HG03025 (cell line): ENCODE results near the gene PLB1.

Experiments
- ATAC-seq: cut with Tn5 transposase; IDR thresholded peaks from one replicate; pipeline ENCODE4 v1.9.1; 2021; ENCODE audit warnings: mild to moderate bottlenecking, moderate library complexity; ENCODE audit not compliant: unreplicated experiment, low FRiP score

Gene PLB1

DNA sequence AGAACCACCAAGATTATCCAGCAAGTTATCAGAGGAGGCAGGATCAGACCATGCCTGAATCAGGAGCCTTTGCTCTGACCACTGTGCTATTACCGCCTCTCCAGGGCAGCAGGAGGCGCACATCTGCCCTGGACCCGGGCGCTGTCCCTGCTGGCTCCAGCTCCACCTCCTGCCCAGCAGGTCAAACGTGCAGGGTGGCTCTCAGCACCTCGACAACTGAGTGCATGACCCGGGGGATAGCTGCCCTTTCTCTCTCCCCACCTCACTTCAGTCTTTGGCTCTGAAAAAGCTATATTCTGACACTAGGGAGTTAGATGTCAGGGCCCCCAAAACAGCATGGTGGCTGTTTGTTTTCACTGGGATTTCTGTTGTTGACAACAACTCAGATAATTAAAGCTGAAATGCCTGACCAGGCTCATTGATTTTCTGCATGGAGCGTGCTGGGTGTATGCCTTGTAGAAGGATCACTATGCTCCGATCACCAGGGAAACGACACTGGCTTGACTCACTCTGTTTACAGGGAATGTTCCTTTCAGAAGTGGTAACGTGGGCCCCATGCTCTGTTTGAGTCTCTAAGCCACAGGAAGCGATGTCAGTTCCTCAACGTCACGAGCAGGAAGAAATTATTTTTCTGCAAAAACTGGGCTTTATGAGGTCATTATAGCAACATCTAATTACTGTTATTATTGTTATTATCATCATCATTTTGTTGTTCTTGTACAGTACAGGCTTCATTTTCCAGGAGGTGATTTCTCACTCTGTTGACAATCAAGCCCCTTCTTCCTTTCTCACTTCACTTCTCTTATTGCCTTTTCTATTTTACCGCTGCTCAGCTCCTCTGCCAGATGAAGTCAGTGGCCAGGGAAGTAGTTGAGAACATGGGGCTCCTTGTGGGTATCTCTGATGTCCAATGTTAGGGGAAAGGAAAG, 125.6 kb downstream of the PLB1 start:
- ATAC-seq: no peak

DNA sequence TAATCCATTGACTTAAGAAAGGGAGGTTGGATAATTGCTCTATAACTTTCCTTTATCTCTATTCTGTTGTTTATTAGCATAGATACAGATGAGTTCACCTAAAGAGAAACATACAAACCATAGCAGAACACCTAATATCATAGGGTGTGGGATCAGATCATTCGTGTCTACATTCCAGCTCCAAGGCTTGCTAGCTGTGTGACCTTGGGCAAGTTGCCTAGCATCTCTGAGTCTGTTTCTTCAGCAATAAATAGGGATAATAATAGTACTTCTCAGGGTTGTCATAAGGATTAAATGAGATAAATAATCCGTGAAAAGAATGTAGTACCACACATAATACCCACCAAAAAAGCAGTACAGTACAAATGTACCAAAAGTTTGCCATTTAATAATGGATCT, 126.2 kb downstream of the PLB1 start:
- ATAC-seq: no peak

DNA sequence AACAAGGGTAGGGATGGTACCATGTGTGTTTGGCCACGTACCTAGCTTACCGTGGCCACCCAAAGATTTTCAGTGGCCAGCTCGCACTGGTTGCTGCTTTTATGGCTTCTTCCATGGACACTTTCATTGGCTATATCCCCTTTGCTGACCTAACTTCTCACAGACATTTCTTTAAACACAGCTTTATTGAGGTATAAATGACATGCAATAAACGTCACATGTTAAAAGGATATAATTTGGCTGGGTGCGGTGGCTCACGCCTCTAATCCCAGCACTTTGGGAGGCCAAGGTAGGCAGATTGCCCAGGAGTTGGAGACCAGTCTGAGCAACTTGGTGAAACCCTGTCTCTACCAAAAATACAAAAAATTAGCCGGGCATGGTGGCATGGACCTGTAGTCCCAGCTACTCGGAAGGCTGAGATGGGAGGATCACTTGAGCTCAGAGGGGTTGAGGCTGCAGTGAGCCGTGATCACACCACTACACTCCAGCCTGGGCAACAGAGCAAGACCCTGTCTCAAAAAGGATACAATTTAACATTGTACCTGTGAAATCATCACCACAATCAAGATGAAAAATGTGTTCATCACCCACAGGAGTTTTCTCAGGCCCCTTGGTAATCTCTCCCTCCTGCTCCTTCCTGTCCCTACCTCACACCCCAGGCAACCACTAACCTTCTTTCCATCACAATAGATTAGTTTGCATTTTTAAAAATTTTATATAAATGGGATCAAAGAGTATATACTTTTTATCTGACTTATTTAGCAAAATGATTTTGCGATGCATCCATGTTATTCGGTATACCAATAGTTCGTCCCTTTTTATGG, 127.9 kb downstream of the PLB1 start:
- no peak for ATAC-seq

DNA sequence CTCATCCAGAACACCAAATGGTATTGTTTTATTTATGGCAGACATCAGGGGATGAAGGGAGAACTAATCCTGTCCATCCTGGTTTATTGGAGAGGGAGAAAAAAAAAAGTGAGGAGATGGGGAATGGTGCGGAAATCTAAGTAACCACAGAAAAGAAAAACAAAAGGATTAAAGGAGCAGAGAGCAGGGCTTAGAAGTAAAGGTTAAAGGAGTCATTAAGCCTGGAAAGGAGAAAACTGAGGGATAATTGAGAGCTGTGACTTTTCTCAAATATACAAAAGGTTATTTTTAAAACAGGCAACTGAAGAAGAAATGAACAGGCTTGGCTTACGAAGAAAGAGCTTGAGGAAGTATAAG, 128.6 kb downstream of the PLB1 start:
- ATAC-seq: no peak

DNA sequence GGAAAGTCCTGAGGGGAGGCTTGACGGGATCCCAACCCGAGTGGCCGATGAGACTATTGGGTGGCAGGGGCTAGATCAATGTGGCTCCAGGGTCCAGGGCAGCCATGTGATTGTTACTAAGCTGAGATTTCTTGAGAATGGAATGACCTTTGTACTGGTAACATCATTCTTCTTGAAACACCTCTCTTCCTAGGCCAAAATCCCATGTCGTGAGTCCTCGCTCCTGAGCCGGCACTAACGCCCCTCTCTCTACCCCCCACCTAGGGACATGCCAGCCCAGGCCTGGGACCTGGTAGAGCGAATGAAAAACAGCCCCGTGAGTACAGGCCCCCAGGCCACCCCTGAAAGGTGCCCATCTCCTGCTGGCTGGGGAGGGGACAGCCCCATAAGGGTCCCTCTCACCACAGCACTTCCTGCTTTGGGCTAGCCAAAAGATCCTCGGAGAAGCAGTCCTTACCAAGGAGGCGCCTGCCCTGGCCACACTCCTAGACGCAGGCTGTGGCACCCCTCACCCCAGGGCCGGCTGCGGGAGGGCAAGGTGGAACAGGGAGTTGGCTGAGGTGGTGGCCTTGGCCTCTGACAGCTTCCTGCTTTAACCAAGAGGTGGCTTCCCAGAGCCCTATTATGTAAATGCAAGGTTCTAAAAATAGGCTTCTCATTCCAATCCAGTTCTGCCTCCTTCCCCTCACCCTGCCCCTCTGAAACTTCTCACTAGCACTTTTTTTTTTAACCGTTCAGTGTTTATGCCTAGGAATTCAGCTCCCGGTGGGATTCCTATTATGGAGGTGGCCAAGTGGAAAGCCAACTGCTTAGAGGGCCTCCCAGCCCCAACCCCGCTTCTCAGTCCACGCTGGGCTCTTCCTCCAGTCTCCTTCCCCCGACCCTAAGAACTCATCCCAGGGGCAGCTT, 129.2 kb downstream of the PLB1 start:
- ATAC-seq: no peak

DNA sequence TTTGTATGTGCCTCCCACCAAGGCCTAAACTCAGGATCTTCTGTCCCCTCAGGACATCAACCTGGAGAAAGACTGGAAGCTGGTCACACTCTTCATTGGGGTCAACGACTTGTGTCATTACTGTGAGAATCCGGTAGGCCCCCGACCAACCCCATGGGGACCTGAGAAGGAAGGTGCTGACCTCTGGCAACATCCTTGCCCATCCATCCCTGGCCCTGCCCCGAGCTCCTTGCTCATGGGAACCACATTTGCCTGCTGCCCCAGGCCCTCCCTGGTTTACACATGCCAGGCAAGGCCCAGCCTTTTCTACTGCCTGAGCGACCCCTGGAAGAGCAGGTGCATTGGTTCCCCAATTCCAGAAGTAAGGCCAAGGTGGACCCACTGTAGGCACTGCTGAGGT, 130.5 kb downstream of the PLB1 start:
- no peak for ATAC-seq

DNA sequence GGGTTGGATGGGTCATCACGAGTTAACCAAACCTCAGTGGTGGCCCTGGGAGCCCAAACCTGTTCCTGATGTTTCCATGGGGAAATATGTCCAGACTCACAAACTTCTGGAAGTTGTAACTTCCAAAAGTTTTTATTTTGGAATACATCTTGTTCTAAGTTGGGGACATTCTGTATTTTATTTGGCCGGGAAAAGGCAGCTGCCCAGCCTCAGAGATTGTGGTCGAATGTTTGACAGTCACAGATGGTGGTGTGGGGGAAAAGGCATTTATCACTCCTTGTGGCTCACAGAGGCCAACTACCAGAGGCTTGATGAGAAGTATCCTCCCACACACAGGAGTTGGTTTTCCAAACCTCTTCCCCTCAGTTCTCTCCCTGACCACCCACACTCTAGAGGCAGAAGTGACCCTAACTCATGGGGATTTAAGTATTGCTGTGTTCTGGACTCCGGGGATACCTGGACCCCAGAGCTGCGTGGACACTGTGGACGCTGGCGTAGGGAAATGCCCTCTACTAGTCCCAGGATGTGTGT, 131.1 kb downstream of the PLB1 start:
- ATAC-seq: no peak

DNA sequence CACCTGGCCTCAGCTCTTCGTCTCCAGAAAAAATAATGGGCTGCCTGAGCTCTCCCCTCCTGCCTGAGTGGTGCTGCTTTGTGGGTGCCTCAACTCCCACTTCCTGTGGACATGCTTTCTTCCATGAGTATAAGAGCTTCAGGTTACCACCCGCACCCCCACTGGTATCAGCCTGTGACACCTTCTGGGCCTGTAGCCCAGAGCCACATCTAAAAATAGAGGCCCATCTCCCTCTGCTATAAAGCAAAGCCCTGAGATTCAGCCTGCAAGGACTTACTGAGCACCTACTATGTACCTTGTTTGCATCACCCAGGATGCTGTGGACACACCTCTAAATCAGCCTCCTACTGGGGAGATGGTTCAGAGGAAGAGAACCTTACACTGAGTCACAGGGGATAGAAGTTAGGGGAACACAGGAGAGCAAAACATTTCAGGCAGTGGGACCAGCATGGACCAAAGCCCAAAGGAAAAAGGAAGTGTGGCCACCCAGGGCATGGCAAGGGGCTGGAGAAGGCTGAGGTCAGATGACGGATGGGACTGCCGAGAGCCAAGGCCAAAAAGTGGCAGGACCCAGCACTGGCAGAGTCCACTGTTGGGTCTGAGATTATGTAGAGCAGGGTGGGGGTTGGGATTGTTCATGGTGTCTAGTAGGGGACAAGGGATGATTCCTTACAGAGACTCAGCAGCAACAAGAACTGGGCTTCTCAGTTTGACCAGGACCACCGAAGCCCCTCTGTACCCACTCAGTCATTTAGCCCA, 132.0 kb downstream of the PLB1 start:
- ATAC-seq: no peak

DNA sequence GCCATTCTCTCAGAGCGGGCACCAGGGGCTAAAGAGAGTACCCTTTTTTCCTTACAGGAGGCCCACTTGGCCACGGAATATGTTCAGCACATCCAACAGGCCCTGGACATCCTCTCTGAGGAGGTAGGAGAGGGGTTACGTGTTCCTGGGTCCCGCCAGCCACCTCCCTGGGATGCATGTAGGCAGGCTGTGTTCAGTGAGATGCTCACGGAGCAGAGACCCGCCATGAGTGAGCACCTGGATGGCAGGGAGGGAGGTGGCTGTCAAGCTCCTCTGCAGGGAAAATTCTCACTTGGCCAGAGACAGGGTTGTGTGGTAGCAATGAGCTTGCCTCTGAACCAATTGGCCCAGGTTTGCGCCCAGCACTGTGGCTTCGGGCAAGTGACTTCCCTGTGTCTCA, 132.6 kb downstream of the PLB1 start:
- ATAC-seq: no peak

DNA sequence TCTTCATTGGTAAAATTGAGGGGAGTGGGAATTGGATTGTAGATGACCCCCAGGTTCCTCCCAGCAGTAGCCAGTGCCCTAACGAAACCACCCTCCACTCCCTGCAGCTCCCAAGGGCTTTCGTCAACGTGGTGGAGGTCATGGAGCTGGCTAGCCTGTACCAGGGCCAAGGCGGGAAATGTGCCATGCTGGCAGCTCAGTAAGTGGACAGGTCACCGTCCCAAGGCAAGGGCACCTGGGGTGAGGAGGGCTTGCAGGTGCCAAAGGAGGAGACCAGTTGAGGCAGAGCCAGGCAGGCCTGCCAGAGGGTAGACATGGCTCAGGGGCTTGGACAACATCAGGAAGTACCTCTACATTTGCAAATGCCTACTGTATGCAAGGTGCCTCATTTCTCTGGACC, 133.1 kb downstream of the PLB1 start:
- no peak for ATAC-seq

DNA sequence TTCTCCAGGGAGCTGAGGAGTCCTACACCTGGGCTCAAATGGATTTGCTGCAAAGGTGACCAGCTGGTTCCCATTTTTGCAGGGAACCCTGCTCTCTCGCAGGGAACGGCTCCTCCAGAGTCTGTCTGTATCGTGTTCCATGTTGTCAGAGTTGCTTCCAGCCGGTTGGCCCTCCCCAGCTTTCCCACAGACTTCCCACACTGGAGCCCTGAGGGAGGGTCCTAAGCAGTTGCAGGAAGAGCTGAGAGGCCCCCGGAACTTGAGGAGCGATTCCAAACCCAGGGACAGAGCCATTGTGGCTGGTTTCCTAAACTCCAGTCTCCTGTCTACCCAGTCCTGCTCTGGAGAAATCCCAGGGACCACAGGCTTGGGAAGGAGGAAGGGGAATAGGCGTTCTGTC, 134.1 kb downstream of the PLB1 start:
- no peak for ATAC-seq

DNA sequence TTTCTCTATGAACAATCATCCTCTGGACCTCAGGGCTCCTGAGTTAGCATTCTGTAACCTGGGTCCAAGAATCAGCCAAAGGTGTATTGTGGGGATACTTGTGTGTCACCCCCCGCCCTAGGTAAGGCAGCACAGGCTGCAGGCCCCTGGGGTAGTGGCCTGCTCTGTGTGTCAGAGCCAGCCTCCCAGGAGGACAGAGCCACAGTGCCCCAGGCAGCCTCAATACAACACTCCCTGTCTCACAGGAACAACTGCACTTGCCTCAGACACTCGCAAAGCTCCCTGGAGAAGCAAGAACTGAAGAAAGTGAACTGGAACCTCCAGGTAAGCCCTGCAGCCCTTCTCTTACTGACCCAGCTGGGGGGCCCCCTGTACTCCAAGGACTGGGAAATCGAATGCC, 134.5 kb downstream of the PLB1 start:
- ATAC-seq: no peak

DNA sequence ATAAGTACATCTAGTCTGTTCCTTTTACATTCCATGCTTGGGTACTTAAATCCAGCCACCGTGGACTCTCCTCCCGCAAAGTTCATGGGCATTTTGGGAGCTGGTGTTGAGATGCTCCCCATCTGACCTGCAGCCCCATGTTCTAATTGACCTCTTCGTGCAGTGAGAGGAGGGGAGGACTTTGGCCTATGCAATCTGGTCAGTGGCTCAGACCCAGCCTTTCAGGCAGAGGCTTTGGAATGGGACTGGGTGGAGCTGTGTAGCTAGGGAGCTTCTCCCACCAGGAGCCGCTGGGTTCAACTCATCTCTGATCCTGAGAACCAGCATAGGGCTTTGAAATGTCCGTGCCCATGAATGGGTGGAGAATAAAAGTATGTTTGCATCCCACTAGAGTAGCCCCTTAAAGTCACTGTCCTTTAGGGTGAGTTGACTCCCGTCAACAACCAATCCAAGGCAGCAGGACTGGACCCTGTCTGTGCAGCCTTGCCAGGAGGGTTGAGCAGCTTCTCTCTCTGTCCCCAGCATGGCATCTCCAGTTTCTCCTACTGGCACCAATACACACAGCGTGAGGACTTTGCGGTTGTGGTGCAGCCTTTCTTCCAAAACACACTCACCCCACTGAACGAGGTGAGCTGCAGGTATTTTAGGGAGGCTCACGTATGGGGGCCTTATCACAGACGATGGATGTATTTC, 135.8 kb downstream of the PLB1 start:
- ATAC-seq: no peak

DNA sequence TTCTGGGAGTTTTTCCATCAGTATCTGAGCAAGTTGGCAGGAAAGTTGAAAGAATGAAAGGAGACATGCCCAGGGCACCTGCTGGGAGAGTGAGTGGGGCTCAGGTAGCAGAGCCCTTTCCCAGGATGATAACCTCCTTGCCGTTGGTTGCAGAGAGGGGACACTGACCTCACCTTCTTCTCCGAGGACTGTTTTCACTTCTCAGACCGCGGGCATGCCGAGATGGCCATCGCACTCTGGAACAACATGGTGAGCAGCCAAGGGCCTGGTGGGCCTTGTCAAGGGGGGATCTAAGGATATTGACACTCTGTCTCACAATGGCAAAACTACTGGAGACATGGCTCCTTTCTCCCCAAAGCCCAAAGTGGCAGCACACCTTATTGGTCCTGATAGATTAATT, 136.9 kb downstream of the PLB1 start:
- ATAC-seq: no peak

DNA sequence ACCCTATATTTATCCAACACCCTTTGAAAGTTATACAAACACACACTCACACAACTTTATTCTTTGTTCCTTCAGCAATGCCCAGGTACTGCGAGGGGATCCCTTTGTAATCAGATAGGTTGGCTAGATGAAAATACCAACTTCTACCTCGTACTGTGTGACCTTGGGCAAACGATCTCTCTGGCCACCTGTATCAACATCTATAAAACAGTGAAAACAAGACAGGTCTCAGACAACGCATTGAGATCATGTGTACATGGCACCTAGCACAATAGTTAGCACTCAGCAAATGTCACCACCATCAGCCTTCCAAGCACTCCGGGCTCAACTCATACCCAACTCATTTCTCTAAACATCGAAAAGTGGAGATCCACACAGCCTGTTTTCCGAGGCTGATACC, 137.3 kb downstream of the PLB1 start:
- ATAC-seq: no peak

DNA sequence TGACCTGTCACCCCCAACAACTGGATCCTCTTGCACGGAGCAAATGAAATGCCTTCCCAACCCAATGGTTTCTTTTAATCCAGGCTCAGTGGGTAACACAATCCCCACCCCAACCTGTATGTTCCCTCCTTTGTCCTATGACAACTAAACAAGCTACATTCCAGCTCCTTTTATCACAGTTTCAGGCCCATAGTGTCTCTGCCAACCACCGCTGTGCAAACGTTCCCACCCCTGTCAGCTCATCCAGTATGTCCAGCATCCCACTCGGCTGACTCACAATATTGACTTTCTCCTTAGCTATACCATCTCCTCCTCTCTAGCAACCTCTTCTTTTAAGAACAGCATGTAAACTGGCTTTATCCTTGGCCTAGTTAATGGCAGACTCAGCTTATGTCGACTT, 137.9 kb downstream of the PLB1 start:
- no peak for ATAC-seq

DNA sequence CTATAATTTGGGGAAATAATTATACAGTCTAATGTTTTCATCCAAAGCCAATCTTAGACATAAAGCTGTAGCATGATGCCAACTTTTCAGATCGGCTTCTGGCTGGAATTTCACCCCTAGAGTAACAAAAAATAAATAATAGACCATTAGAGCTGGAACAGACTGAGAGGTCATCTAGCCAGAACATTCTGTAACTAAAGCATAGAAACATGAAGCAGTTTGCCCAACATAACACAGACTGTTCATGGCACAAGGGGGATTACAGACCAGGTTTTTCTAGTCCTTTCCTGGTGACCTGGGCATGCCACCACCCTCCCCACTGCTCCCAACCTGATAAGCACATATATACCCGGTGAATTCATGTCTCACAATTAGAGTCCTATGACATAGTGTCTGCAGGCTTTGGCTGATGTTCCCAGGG, 139.3 kb downstream of the PLB1 start:
- no peak for ATAC-seq

DNA sequence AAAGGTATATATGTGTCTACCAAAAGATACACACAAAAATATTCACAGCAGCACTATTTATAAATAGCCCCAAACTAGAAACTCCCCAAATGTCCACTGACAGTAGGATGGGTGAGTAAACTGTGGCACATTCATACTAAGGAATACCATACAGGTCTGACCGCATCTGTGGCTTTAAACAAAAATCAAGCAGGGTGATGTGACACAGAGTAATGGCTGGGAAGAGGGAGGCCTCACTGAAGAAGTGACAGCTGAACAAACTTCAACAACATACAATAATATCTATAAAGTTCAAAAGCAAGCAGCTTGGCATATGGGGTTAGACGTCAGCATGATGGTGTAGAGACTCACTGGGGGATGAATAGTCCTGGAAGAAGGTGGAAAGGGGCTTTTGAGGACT, 140.6 kb downstream of the PLB1 start:
- ATAC-seq: no peak
